K562 (cell line): ENCODE data around the gene RGMB. TPM values are rescaled to one million over a fixed set of nuclear protein-coding genes. Genes with fewer than 3 reads are reported as not detected.

Experiments
- ATAC-seq: fragments of 200-7000 bp; cut with Tn5 transposase; 3 replicates; pipeline ENCODE4 v1.9.1; 2020; ENCODE audit warnings: moderate library complexity
- BruUV-seq: library from RNA; stranded (reverse); fragments of 400-500 nt; replicated peaks from 2 replicates; lab custom pipeline; 2021; lab: Mats Ljungman, UMichigan
- CTCF ChIA-PET: fragments of 300-600 bp; formaldehyde crosslinking; extraction: SDS; loops from one replicate; lab custom pipeline; 2021; ENCODE audit warnings: low intra/inter-chr PET ratio; lab: Yijun Ruan, JAX
- POLR2A ChIA-PET: fragments of 300-600, 350-650 bp; sonication (Branson Sonifier 250); formaldehyde crosslinking; extraction: SDS; loops from one replicate; lab custom pipeline; 2021; ENCODE audit warnings: antibody characterized with exemption, inconsistent platforms; lab: Yijun Ruan, JAX
- DNase-seq, 4 experiments: peaks; one replicate each; pipeline versions ENCODE4 v3.0.0 to v3.0.0-alpha.2; 2011 to 2018; ENCODE audit warnings: low spot score in 3 of 4, mixed read lengths in 3 of 4; ENCODE audit errors: extremely low read depth in 1 of 4
- FAIRE-seq: peaks from 2 replicates; lab custom pipeline; 2011; peaks lifted over from hg19 to GRCh38; lab: Jason Lieb, UNC
- H2AFZ ChIP-seq: 2 replicates; pipeline ENCODE4 v1.6.0; 2011; ENCODE audit warnings: low read depth, low read length, control low read depth, inconsistent platforms
- H3K27ac ChIP-seq: fragments of 200-600 bp; 3 replicates; pipeline ENCODE4 v1.8.0; 2011; ENCODE audit warnings: low read depth, mild to moderate bottlenecking, control low read depth, inconsistent platforms, low read length, moderate library complexity, mixed read lengths; ENCODE audit errors: extremely low read depth
- H3K27me3 ChIP-seq, 2 experiments: fragments of 300-600 bp in 1 of 2; 2 replicates in 1 of 2; 3 replicates in 1 of 2; pipeline versions ENCODE4 v1.6.0 to v1.8.0; 2011; ENCODE audit warnings: inconsistent platforms in 2 of 2, low read length in 2 of 2, mild to moderate bottlenecking in 1 of 2, mixed read lengths in 1 of 2, moderate library complexity in 1 of 2; ENCODE audit not compliant: control insufficient read depth in 2 of 2, insufficient read depth in 2 of 2
- H3K36me3 ChIP-seq: fragments of 300-600 bp; 3 replicates; pipeline ENCODE4 v1.8.0; 2011; ENCODE audit warnings: mild to moderate bottlenecking, low read length, inconsistent platforms; ENCODE audit not compliant: control insufficient read depth, insufficient read depth
- H3K4me1 ChIP-seq, 2 experiments: fragments of 200-600 bp in 1 of 2; replicated peaks in 1 of 2; 2 replicates in 1 of 2; 3 replicates in 1 of 2; pipeline versions ENCODE4 v1.5.1 to v1.8.0; 2011; ENCODE audit warnings: inconsistent platforms in 2 of 2, low read length in 2 of 2, mild to moderate bottlenecking in 1 of 2, mixed read lengths in 1 of 2, moderate library complexity in 1 of 2; ENCODE audit not compliant: control insufficient read depth in 2 of 2, insufficient read depth in 2 of 2
- H3K4me2 ChIP-seq: 2 replicates; pipeline ENCODE4 v1.6.1; 2011; ENCODE audit warnings: low read length, control low read depth, inconsistent platforms, mixed read lengths; ENCODE audit not compliant: insufficient read depth
- H3K4me3 ChIP-seq: fragments of 200-600 bp; sonication (generic), shearing (Covaris generic); 2 replicates; pipeline ENCODE4 v1.5.1; 2016; ENCODE audit warnings: control low read depth, inconsistent platforms
- H3K79me2 ChIP-seq: fragments of 200-600 bp; 3 replicates; pipeline ENCODE4 v1.8.0; 2011; ENCODE audit warnings: low read length, inconsistent platforms; ENCODE audit not compliant: control insufficient read depth, insufficient read depth
- H3K9ac ChIP-seq, 2 experiments: 2 replicates each; pipeline versions ENCODE4 v1.6.0 to v1.6.1; 2011; ENCODE audit warnings: low read depth in 2 of 2, low read length in 2 of 2, control low read depth in 1 of 2, inconsistent platforms in 1 of 2, mild to moderate bottlenecking in 1 of 2, mixed read lengths in 1 of 2; ENCODE audit not compliant: insufficient read depth in 1 of 2
- H3K9me1 ChIP-seq: one replicate; pipeline ENCODE4 v1.6.0; 2011; ENCODE audit warnings: inconsistent platforms, mild to moderate bottlenecking, low read length, moderate library complexity; ENCODE audit not compliant: control insufficient read depth, insufficient read depth
- H3K9me3 ChIP-seq: replicated peaks from 2 replicates; pipeline ENCODE4 v1.5.1; 2011; ENCODE audit warnings: low read depth, low read length, inconsistent platforms; ENCODE audit not compliant: control insufficient read depth, insufficient read depth
- H4K20me1 ChIP-seq: replicated peaks from 2 replicates; pipeline ENCODE4 v1.6.1; 2011; ENCODE audit warnings: low read length, inconsistent platforms, mixed read lengths; ENCODE audit not compliant: control insufficient read depth, insufficient read depth
- ATF1 ChIP-seq, 2 experiments: fragments of 450-650 bp in 1 of 2; IDR thresholded peaks; 2 replicates each; pipeline ENCODE4 v1.6.1; 2016; ENCODE audit warnings: missing compliant biosample characterization in 1 of 2, missing genetic modification characterization in 1 of 2
- CCNT2 ChIP-seq: IDR thresholded peaks from 2 replicates; pipeline ENCODE4 v1.6.1; 2011; ENCODE audit warnings: borderline replicate concordance, low read depth, mild to moderate bottlenecking, moderate library complexity, mixed read lengths, low read length; ENCODE audit not compliant: insufficient read length; ENCODE audit errors: extremely low read depth
- ETV1 ChIP-seq: fragments of 450-650 bp; conservative IDR thresholded peaks from 2 replicates; pipeline ENCODE4 v1.6.1; 2016; ENCODE audit warnings: missing genetic modification characterization, control low read depth, low read depth, missing compliant biosample characterization
- EZH2 ChIP-seq: IDR thresholded peaks from 2 replicates; pipeline ENCODE4 v1.6.1; 2012; ENCODE audit warnings: low read depth, mild to moderate bottlenecking, inconsistent platforms, low read length, borderline replicate concordance
- GATAD2B ChIP-seq: fragments of 450-650 bp; IDR thresholded peaks from 2 replicates; pipeline ENCODE4 v1.6.1; 2017; ENCODE audit warnings: mild to moderate bottlenecking, borderline replicate concordance
- HDAC8 ChIP-seq: fragments of 450-650 bp; IDR thresholded peaks from 2 replicates; pipeline ENCODE4 v1.6.1; 2016; ENCODE audit warnings: mild to moderate bottlenecking, missing genetic modification characterization, moderate library complexity, missing compliant biosample characterization
- PTBP1 ChIP-seq: fragments of 200-400 bp; formaldehyde crosslinking; IDR thresholded peaks from 2 replicates; pipeline ENCODE4 v1.6.1; 2017; ENCODE audit warnings: low read depth, low read length
- RBM25 ChIP-seq: fragments of 200-400 bp; formaldehyde crosslinking; IDR thresholded peaks from 2 replicates; pipeline ENCODE4 v1.6.1; 2018; ENCODE audit warnings: low read length, low read depth, moderate library complexity; ENCODE audit not compliant: severe bottlenecking
- U2AF2 ChIP-seq: fragments of 200-400 bp; formaldehyde crosslinking; optimal IDR thresholded peaks from 2 replicates; pipeline ENCODE3; 2017; ENCODE audit warnings: low read depth, mild to moderate bottlenecking, low read length
- ZNF174 ChIP-seq: fragments of 250-450 bp; sonication (Bioruptor Pico); IDR thresholded peaks from 2 replicates; pipeline ENCODE4 v1.4.0; 2020; ENCODE audit warnings: mild to moderate bottlenecking
- ZNF217 ChIP-seq: sonication (generic); formaldehyde crosslinking; IDR thresholded peaks from 2 replicates; pipeline ENCODE4 v1.8.0; 2022; ENCODE audit warnings: mild to moderate bottlenecking, missing genetic modification reagents
- ZNF584 ChIP-seq: fragments of 200-800 bp; sonication (Bioruptor generic); IDR thresholded peaks from 2 replicates; pipeline ENCODE4 v1.6.1; 2016; ENCODE audit warnings: low read depth, mild to moderate bottlenecking, missing genetic modification characterization, missing compliant biosample characterization
- WGBS: fragments of 100-300 bp; shearing (Covaris generic); methylation state at CpG from one replicate; pipeline ENCODE4 v1.1.6; 2016; ENCODE audit warnings: low coverage, mixed read lengths; ENCODE audit not compliant: insufficient coverage; ENCODE audit errors: missing lambda C conversion rate; 5-methylcytosine and 5-hydroxymethylcytosine counted together
- in situ Hi-C: fragments of 300-500 bp; cut with MboI; formaldehyde crosslinking; loops from 4 replicates; pipeline ENCODE4 v1.15.0; 2018; ENCODE audit warnings: inconsistent platforms, mixed read lengths
- intact Hi-C: fragments of 100-400 bp; cut with micrococcal nuclease; formaldehyde crosslinking; loops from 2 replicates; pipeline ENCODE4 v1.14.2; 2022
- polyA plus RNA-seq, 8 experiments: library from polyadenylated mRNA; depleted of rRNA in 4 of 8; stranded (reverse) in 5 of 8; unstranded in 3 of 8; fragments of >200 nt; fragmentation: Nextera tagmentation in 2 of 8; fragmentation: Illumina TruSeq in 1 of 8; extraction: Ambion mirVana in 2 of 8; extraction: Trizol in 1 of 8; gene quantifications; 2 replicates each; pipeline versions ENCODE4 v1.2.1 to v1.2.3, GENCODE V29; 2011 to 2014; ENCODE audit warnings: inconsistent platforms in 1 of 8, missing spikeins in 1 of 8
- total RNA-seq, 7 experiments: library from RNA; depleted of rRNA in 6 of 7; stranded (reverse); fragments of >200 nt in 6 of 7; fragmentation: Illumina TruSeq in 2 of 7; extraction: Trizol in 2 of 7; gene quantifications; 2 replicates each; pipeline versions ENCODE4 v1.2.1 to v1.2.3, GENCODE V29; 2011 to 2021; ENCODE audit warnings: low replicate concordance in 1 of 7
- TF ChIP-seq, protein P1 (sequence below), 2 experiments: fragments of 450-650 bp; formaldehyde crosslinking in 1 of 2; IDR thresholded peaks; 2 replicates each; pipeline versions ENCODE4 v1.4.0 to v1.6.1; 2014 to 2020; ENCODE audit warnings: mild to moderate bottlenecking in 2 of 2, borderline replicate concordance in 1 of 2, low read depth in 1 of 2
- TF ChIP-seq, protein P2 (sequence below): fragments of 450-650 bp; IDR thresholded peaks from one replicate; pipeline ENCODE4 v1.6.1; 2018; ENCODE audit warnings: mild to moderate bottlenecking, moderate library complexity; ENCODE audit not compliant: partially characterized antibody

Gene RGMB
- total and polyA plus RNA-seq, 9 of the 15 experiments (the other 6 are each of a cell fraction or from before 2014, with no cell fraction given): 0.03 to 0.38 TPM; not detected in 7

DNA sequence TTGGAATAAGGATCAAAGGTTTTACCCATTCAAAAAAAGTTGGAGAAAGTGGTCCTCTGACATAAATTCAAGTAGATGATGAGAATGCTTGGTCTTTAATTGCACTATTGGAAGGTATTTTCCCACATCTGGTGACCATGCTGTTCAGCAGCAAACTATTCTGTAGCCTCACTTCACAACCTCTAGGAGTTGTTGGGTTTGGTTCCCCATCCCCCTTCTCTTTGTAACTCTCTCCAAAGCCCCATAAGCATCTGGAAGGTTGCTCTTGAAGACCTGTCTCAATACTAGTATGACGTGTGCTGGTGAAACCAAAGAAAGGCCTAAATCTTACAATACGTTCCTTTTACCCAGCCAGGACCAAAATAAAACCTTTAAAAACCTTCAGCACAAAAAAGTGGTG lies 8.5 kb downstream of the RGMB start:
- Histone ChIP-seq H3K4me1 (no peaks in the 10 kb centered on the region), H3K9ac (no peak overlapping the region), H3K27me3 (no peaks in the 10 kb centered on the region; a peak in 1 of 5 replicates), H4K20me1 (no peaks in the 10 kb centered on the region), H3K27ac (no peak overlapping the region), H3K9me3 (no peaks in the 10 kb centered on the region), H3K36me3 (no peaks in the 10 kb centered on the region), H3K4me3 (no peak overlapping the region), H3K4me2 (no peak overlapping the region), H3K79me2 (no peaks in the 10 kb centered on the region), H2AFZ (no peak overlapping the region), H3K9me1 (no peaks in the 10 kb centered on the region)
- CTCF ChIA-PET: no interaction called here
- WGBS: 0% methylated on average over 2 of the region's 2 CpGs
- ATAC-seq: no peak
- no peak for FAIRE-seq
- intact Hi-C loops: no loop called here
- POLR2A ChIA-PET: no interaction called here
- in situ Hi-C loops: no loop called here
- no peak for DNase-seq
- no TSS peak for BruUV-seq
- TF ChIP-seq U2AF2 (no peak), ZNF174 (no peak), ATF1 (CRISPR knock-in tag; IDR thresholded peaks at IDR 0.05) (no peak), ATF1 (tag; IDR thresholded peaks at IDR 0.05) (no peak), RBM25 (no peak), ZNF217 (CRISPR knock-in tag) (no peak), EZH2 (no peak), HDAC8 (tag) (no peak), PTBP1 (no peak), ETV1 (no peak), GATAD2B (no peak), ZNF584 (no peak), CCNT2 (no peak)
- TF ChIP-seq, protein P1, sequence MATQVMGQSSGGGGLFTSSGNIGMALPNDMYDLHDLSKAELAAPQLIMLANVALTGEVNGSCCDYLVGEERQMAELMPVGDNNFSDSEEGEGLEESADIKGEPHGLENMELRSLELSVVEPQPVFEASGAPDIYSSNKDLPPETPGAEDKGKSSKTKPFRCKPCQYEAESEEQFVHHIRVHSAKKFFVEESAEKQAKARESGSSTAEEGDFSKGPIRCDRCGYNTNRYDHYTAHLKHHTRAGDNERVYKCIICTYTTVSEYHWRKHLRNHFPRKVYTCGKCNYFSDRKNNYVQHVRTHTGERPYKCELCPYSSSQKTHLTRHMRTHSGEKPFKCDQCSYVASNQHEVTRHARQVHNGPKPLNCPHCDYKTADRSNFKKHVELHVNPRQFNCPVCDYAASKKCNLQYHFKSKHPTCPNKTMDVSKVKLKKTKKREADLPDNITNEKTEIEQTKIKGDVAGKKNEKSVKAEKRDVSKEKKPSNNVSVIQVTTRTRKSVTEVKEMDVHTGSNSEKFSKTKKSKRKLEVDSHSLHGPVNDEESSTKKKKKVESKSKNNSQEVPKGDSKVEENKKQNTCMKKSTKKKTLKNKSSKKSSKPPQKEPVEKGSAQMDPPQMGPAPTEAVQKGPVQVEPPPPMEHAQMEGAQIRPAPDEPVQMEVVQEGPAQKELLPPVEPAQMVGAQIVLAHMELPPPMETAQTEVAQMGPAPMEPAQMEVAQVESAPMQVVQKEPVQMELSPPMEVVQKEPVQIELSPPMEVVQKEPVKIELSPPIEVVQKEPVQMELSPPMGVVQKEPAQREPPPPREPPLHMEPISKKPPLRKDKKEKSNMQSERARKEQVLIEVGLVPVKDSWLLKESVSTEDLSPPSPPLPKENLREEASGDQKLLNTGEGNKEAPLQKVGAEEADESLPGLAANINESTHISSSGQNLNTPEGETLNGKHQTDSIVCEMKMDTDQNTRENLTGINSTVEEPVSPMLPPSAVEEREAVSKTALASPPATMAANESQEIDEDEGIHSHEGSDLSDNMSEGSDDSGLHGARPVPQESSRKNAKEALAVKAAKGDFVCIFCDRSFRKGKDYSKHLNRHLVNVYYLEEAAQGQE (IDR thresholded peaks at IDR 0.05; ENCODE audit: borderline replicate concordance): no peak
- TF ChIP-seq, protein P1 (CRISPR knock-in tag; IDR thresholded peaks at IDR 0.05; ENCODE audit: low read depth): no peak
- TF ChIP-seq, protein P2, sequence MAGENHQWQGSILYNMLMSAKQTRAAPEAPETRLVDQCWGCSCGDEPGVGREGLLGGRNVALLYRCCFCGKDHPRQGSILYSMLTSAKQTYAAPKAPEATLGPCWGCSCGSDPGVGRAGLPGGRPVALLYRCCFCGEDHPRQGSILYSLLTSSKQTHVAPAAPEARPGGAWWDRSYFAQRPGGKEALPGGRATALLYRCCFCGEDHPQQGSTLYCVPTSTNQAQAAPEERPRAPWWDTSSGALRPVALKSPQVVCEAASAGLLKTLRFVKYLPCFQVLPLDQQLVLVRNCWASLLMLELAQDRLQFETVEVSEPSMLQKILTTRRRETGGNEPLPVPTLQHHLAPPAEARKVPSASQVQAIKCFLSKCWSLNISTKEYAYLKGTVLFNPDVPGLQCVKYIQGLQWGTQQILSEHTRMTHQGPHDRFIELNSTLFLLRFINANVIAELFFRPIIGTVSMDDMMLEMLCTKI: no peak
